Dedifferentiated amniotic fluid mesenchymal stem cell (primary cell): ENCODE data around the gene EXD3.
"Not testable (repeated sequence)": the region's sequence is repeated elsewhere in the genome, so short reads cannot be mapped to it uniquely, and the experiment has no call there.

Source experiments
- DNase-seq: peaks from one replicate; pipeline ENCODE4 v3.0.0-alpha.2; 2016; ENCODE audit errors: extremely low spot score

Gene EXD3

DNA sequence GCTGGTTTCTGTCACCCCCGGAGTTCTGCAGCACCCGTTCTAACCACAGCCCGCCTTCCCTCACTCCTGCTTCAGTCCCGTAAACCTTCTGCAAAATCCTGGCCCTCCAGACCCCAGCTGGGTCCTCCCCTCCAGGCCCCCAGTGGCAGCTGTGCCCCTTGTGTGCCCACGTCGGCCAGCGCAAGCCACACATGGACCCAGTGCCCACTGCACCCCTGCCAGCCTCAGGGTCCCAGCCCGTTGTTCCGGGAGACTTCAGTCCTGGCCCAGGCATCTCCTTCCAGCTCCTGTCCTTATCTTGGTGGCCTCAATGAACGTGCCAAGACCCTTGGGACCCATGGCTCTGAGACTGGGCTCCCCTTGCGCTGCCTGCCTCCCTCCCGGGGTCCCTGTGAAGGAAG lies 43.2 kb downstream of the EXD3 start:
- no peak for DNase-seq

DNA sequence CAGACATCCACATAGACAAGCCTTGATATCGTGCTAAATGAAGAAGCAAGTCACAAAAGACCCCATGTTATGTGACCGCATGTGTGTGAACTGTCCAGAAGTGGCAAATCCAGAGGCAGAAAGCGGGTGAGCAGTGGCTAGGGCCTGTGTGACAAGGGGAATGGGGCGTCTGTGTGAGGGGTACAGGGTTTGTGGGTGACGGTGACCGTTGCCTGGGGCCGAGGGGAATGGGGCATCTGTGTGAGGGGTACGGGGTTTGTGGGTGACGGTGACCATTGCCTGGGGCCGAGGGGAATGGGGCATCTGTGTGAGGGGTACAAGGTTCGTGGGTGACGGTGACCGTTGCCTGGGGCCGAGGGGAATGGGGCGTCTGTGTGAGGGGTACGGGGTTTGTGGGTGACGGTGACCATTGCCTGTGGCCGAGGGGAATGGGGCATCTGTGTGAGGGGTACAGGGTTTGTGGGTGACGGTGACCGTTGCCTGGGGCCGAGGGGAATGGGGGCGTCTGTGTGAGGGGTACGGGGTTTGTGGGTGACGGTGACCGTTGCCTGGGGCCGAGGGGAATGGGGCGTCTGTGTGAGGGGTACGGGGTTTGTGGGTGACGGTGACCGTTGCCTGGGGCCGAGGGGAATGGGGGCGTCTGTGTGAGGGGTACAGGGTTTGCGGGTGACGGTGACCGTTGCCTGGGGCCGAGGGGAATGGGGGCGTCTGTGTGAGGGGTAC lies 44.1 kb downstream of the EXD3 start:
- not testable (repeated sequence) for DNase-seq

DNA sequence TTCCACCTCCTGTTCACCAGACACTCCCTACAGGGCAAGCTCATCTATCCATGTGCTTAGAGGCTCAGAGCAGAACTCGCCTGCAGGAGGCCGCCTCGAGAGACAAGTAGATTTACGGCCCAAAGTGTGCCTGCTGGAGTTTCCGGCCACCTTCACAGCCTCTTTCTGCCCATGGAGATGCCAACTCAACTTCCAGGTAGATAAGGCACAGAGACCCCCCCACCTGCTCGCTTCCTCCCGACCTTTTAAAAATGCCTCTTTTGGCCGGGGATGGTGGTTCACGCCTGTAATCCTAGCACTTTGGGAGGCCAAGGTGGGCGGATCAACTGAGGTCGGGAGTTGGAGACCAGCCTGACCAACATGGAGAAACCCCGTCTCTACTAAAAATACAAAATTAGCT lies 46.6 kb downstream of the EXD3 start:
- no peak for DNase-seq

DNA sequence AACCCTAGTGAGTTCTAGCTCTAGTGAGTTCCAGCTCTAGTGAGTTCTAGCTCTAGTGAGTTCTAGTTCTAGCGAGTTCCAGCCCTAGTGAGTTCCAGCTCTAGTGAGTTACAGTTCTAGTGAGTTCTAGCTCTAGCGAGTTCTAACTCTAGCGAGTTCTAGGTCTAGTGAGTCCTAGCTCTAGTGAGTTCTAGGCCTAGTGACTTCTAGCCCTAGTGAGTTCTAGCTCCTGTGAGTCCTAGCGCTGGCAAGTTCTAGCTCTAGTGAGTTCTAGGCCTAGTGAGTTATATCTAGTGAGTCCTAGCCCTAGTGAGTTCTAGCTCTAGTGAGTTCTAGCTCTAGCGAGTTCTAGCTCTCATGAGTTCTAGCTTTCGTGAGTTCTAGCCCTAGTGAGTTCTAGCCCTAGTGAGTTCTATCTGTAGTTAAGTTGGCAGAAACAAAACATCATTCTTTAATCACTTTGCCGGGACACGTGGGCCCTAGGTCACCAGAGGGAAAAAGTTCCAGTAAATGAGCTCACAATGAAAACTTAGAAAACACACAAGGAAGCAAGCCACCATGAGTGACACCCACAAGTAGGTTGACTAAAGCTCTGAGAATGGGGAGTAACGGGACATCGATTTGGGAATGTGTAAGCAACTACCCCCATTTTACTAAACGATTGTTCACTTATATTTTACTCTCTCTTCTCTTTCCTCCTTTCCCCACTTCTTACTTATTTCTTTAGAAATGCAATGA lies 47.5 kb downstream of the EXD3 start:
- DNase-seq: no peak

DNA sequence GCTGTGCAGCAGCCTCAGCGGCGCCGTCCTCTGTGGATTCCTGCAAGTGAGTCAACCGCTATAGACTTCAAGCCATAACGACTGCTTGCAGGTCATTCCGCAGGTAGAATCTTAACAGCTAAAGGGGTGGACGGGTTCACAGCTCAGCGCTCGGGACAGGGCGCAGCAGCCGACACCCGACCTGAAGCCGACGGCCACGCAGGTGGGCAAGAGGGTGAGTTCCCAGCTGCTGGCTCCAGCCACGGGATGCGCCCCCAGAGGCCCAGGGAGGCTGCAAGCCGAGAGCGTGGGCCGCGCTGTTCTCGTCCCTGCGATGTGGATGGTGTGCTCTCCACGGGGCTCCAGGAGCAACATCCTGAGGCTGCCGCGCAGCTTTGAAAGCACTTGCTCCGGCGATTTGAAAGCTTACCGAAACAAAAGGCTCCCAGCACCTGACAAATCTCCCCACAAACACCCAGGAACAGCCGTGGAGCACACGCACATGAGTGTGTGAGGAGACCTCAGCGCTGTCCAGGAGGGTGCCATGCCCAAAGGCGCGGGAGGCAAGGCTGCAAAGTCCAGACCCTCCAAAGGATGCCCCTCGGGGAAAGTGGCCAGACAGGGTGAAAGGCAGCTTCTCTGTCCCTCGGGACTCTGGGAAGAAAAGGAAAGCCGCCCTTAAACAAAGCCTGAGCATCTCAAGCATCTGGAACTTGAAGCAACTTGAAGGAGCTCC lies 48.7 kb downstream of the EXD3 start:
- no peak for DNase-seq

DNA sequence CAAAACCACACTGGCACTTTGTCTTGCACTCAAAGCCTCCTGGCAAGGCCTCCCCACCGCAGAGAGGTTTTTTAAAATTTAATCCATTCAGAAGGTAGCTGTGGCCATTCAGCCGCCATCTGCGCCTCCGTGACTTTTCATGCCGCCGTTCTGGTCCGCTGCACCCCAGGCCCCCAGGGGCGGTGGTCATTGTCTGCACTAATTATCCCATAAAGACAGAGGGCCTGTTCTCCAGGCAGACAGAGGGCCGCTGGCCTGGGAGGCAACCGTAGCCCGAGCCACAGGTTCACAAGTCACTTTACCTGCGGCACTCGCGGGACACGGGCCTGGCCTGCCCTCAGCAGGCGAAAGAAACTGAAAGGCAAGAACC lies 49.4 kb downstream of the EXD3 start:
- DNase-seq: no peak

DNA sequence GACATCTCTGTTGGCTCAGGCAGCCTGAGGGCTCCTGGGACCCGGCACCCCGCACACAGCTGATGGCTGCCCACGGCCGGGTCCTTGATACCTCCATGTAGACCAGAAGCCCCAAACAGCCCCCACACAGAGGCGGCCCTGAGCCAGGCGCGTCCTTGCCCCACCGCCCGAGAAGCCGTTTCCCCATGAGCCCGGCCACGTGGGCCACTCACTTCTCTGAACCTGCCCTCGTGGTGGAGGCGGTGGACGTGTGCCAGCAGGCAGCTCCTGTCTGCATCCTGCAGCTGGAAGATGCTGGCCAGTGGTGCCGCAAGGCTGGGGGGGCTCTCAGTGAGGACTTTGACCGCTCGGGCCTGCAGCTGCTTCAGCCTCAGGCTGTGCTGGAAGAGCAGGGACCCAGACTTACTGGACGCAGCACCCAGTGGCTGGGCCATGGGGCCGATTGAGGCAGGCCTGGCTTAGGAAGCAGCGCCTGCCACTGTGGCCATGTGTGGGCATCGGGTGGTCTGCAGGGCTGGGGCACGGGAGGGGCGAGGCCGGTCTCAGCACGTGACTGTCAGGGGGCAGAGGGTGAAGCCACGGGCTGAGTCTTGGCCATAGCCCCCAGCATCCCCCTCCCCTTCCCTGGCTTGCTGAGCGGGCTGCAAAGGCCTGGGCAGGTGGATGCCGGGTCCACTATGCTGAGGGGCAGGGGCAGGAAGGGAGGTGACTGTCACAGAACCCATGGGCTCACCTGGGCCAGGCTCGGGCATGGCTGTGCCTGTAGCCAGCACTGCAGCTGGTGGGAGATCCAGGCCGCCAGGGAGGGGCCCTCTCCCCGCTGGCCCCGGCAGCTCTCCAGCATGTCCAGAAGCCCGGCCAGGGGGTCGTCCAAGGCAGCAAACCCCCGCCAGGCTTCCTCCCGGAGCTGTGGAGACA lies 50.0 kb downstream of the EXD3 start:
- DNase-seq: no peak

DNA sequence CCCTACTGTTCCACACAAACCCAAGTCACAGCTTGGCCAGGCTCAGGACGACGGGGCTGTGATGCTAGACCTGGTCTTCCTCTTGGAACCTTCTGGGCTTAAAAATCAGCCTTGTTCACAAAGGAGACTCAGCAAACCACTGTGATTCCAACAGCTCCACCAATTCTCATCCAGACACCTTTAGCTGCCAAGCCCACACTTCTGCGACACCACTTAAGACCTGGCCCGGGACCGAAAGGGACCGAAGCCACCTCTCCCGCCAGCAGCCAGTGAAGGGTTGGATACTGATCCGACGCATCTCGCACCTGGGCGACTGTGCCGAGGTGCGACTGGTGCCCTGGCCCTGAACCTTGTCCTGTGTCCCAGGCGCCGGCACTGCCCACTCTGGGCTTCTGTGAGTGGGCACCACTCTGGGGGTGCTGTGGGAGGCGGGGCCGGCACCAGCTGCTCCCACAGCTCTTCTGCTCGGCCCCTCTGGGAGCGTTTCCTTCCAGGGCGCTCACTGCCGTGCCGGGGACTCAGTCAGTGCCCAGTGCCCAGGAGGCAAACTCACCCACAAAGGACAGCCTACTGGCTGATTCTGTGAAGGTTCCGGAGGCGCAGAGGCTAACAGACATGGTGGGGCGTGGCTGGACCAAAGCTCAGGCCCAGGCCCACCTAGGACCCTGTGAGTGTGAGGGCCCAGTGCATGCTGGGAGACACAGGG lies 50.9 kb downstream of the EXD3 start:
- no peak for DNase-seq

DNA sequence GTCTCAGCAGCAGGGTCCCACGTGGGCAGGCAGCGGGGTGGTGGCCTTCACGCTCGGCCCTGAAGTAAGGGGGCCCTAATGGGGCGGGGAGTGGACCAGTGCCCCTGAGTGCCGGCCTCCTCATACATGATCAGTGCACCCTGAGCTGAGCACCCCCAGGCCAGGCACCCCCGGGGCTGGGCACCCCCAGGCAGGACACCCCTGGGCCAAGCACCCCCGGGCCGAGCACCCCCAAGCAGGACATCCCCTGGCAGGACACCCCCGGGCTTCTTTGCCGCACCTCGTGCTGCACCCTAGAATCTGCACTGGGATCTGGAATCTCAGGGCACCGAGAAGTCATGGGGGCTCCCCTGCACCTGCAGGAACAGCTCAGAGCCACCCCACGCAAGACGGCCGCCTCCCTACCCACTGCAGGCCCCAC lies 51.4 kb downstream of the EXD3 start:
- DNase-seq: no peak

DNA sequence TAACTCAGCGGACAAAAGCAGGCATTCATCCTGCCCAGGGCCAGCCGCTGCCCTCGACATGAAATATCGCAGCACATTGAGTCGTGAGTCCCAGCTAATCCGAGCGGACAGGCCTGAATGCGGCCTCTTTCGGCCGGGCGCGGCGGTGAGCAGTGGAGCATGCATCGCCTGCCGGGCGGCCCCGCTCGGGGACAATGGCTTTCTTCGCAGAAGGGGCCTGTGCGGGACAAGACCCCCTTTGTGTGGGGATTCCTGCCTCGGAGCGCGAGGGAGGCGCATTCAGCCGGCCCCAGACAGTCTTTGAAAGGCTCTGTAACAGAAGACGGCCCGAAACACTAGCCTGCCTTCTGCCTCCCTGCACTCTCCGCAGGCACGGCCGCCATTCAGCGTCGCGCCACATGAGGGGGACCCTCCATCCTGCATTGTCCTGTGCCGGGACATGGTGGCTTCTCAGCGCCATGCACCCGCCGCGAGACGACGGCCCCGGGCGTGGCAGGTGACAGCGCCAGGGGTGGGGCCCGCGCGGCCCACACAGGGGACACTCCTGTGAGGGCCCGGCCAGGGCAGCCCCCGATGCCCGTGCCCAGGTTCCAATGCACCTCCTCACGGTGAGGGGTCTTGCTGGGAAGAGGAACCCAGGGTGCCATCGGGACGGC lies 52.0 kb downstream of the EXD3 start:
- no peak for DNase-seq

DNA sequence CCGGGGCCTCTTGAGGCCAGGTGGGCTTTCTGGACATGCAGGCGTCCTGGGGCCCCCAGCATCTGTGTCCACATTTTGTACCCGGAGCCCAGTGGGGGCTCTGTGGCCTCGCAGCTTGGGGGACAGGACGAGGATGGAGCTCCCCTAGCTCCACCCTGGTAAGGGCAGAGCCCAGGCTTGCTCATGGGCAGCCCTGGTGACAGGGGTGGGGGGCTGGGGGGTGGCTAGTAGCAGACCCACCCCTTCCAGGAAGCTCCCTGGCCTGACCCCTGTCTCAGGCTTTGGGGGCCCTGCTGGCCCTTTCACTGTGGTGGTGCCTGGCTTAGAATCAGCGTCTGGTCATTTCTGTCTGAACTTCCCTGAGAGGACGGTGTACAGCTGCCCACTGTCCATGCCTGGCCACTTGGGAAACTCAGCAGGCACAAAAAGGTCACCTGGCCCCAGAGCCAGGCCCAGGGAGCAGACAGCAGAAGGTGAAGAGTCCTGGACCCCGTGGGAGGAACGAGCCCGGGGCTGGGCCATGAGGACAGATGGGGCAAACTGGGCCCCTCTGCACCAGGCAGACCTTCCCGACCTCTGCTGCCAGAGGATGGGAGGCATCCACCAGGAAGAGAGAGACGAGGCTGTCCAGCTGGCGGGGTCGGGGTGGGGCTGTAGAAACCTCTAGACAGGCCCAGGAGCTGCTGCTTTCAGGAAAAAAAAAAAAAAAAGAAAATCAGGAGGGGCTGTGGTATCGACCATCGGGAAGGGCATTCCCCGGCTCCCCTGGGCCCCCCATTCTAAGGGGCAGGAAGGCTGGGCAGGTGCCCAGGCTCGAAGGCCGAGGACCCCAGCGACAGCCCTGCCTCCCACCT lies 52.8 kb downstream of the EXD3 start:
- DNase-seq: no peak

DNA sequence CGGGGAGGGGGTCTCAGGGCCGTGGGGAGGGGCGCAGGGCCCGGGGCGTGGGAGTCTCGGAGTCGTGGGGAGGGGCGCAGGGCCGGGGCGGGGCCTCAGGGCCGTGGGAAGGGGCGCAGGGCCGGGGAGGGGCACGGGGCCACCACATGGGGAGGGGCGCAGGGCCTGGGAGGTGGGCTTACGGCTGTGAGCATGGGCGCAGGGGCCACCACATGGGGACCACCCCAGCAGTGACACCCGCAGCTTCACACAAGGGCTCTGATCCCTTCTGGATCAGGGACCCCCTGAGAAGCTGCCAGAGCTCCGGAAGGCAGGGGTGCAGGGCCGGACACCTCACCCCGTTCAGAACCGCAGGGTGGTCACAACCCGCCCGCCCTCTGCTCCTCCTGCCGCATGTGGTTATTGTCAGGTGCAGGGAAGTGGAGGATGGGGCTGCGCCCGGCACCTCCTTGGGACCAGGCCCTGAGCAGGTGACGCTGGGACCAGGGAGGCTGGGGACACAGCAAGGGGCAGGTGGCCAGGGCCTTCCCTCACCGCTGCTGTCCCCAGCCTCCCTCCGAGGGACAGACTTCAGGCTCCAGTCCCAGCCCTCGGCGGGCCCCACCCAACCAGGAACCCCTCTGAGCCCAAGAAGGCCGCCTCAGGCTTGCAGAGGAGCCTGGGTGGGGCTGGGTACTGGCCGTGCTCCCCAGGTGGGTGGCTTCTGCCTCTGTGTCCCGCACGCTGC lies 53.7 kb downstream of the EXD3 start:
- DNase-seq: no peak

DNA sequence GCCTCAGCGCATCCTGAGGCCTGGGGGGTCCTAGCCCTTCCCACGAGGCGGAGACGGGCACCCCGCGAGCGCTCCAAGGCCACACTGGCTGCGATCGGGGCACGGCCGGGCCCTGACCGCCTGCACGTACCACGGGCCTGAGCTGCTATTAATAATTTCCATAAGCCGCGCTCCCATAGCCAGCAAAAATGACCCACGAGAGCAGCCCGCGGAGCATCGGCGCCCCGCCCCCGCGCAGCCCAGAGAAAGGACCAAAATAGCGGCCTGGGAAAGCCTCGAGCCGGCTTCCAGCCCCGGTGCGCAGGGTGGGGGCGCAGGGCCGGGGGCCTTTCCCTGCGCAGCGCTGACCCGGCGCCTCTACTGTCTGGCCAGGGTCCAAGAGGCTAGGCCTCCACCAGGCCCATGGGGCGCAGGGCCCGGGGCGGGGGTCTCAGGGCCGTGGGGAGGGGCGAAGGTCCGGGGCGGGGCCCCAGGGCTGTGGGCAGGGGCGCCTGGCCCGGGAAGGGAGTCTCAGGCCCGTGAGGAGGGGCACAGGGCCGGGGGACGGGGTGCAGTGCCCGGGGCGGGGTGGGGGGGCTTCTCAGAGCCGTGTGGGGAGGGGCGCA lies 54.4 kb downstream of the EXD3 start:
- no peak for DNase-seq

DNA sequence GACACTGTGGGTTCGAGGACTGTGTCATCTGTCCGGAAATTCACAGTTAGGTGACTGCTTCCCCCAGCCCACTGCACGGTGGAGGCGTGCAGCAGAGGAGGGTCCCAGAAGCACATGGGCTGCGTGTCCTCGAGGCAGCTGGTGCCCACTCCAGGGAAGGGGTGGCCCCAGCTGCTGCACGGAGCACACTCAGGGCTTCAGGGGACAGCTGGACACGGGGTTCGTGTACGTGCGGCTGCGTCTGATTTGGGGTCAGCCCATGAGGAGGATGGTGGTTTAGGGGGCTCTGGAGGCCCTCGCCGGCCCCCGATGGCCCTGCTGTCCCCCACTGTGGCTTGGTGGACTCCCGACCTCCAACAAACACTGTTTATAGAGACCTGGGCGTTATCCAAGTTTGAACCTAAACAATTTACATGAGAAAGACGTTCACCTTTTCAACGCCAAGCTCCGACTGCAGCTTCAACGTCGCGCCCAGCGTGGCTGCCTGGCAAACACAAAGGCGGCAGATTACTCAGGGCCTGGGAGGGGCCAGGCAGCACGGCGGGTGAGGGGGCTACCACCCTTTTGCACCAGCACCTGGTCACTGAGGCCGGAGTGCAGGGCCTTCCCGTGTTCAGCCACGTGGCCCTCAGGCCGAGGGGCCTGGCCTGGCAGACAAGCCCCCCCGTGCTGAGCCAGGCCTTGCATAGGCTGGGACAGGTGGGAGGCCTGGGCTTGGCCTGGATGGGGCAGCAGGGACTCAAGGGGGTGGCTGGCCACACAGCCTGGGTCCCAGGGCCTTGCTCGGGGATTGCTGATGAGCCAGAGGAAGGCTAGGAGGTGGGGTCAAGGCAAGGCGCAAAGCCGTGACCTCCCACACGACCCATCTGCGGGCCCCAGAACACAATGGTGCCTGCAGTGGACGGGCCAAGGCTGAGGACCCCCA lies 55.2 kb downstream of the EXD3 start:
- DNase-seq: no peak

DNA sequence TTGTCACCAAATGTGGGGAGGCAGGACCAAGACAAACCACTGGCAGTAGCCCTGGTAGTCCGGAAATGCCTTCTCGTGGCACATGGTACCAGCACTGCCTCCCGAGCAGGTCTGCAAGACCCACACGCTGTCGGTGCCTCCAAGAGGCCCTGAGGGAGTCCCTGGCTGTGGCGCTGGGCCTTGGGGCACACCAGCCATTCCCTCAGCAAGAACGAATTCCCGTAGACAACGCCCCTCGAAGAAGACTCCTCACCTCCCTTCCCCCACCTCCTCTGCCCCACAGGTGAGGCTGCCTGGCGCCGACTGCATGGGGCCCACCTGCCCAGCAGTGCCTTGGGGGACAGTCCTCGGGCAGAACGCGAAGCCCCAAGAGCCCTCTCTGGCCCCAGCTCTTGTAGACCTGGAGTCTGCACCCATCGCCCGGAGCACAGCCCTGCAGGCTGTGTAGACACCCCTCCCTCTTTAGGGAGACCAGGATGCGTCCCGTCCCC lies 56.0 kb downstream of the EXD3 start:
- no peak for DNase-seq

DNA sequence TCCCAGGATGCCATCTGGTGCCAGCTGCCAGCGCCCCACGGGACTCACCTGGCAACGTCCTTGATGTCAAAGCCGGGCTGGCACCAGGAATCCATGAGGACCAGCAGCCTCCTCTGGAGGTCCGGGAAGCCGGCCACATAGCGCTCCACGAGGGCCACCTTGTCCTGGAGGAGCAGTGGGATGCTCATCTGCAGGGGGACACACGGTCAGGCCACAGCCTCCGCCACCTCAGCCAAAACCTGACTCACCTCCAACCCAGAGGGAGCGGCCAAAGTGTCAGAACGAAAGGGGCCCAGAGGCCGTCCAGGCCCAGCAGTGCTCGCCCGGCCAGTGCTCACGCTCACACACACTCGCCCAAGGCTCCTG lies 56.5 kb downstream of the EXD3 start:
- no peak for DNase-seq
